Ovary (tissue), 3 donors: ENCODE data around the gene GOPC.

Experiments
- EP300 ChIP-seq: sonication (generic); formaldehyde crosslinking; IDR thresholded peaks from one replicate; pipeline ENCODE4 v1.6.1; 2017; ENCODE audit warnings: antibody characterized with exemption
- POLR2A ChIP-seq: fragments of 450-650 bp; IDR thresholded peaks from one replicate; pipeline ENCODE4 v1.6.1; 2017; ENCODE audit warnings: antibody characterized with exemption, mild to moderate bottlenecking, moderate library complexity
- TF ChIP-seq, protein P1 (sequence below), 3 donors: fragments of 450-650 bp in 2 of 3; fragments of 200-600 bp in 1 of 3; IDR thresholded peaks; one replicate each; pipeline versions ENCODE4 v1.5.1 to v1.8.0; 2016 to 2022; ENCODE audit warnings: antibody characterized with exemption in 3 of 3, mild to moderate bottlenecking in 1 of 3
- donor health status: DM: no; HTN: no; CAD: no.

DNA sequence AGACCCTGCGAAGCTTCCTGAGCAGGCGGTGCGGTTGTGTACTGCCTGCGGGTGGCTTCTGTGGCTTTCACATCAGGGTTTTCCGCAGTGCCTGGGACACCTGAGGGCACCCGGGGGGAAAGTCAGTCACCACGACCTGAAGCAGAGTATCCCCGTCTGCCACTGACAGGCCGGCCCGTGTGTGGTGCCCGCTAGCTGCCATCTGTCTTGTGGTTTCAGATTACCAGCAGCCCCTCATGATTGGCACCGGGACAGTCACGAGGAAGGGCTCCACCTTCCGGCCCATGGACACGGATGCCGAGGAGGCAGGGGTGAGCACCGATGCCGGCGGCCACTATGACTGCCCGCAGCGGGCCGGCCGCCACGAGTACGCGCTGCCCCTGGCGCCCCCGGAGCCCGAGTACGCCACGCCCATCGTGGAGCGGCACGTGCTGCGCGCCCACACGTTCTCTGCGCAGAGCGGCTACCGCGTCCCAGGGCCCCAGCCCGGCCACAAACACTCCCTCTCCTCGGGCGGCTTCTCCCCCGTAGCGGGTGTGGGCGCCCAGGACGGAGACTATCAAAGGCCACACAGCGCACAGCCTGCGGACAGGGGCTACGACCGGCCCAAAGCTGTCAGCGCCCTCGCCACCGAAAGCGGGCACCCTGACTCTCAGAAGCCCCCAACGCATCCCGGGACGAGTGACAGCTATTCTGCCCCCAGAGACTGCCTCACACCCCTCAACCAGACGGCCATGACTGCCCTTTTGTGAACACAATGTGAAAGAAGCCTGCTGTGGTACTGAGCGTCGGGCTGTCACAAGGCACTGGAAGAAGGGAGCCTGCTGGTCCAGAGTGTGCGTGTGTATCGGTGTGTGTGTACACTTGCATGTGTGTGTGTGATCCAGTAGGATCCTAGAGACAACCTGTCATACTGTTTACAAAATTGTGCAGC is 54.4 kb downstream of the GOPC start:
- TF ChIP-seq, protein P1, sequence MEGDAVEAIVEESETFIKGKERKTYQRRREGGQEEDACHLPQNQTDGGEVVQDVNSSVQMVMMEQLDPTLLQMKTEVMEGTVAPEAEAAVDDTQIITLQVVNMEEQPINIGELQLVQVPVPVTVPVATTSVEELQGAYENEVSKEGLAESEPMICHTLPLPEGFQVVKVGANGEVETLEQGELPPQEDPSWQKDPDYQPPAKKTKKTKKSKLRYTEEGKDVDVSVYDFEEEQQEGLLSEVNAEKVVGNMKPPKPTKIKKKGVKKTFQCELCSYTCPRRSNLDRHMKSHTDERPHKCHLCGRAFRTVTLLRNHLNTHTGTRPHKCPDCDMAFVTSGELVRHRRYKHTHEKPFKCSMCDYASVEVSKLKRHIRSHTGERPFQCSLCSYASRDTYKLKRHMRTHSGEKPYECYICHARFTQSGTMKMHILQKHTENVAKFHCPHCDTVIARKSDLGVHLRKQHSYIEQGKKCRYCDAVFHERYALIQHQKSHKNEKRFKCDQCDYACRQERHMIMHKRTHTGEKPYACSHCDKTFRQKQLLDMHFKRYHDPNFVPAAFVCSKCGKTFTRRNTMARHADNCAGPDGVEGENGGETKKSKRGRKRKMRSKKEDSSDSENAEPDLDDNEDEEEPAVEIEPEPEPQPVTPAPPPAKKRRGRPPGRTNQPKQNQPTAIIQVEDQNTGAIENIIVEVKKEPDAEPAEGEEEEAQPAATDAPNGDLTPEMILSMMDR (IDR thresholded peaks at IDR 0.05): no peak
- no peak for TF ChIP-seq POLR2A
- TF ChIP-seq EP300: no peak
